ENCODE data around the gene ARHGAP40.

Gene ARHGAP40

GRCh38 chr20:38579921-38580320 is 21.7 kb upstream of the ARHGAP40 start:
- no peak for DNase-seq (ENCODE audit: low spot score)
- TF ChIP-seq CTCF (IDR thresholded peaks at IDR 0.05; ENCODE audit: borderline replicate concordance, control extremely low read depth, extremely low read depth, insufficient read depth, missing control alignments), result no peak
- in situ Hi-C loops (cut with MboI; ENCODE audit: low sequenced_read_pairs, unreplicated experiment), result no loop called here

GRCh38 chr20:38581013-38581412 is 20.6 kb upstream of the ARHGAP40 start, which contains the start of gene ADIG:
Gene ADIG, plus strand, starts transcription at chr20:38581197. Its CDS starts 54 bp downstream, at chr20:38581251.
- in situ Hi-C loops (cut with MboI; ENCODE audit: low sequenced_read_pairs, unreplicated experiment), result no loop called here
- no peak for DNase-seq (ENCODE audit: low spot score)
- TF ChIP-seq CTCF (IDR thresholded peaks at IDR 0.05; ENCODE audit: borderline replicate concordance, control extremely low read depth, extremely low read depth, insufficient read depth, missing control alignments), result no peak

- no peak for TF ChIP-seq CTCF (IDR thresholded peaks at IDR 0.05; ENCODE audit: borderline replicate concordance, control extremely low read depth, extremely low read depth, insufficient read depth, missing control alignments)
- in situ Hi-C loops (cut with MboI; ENCODE audit: low sequenced_read_pairs, unreplicated experiment), result no loop called here
- no peak for DNase-seq (ENCODE audit: low spot score)
Observed at GRCh38 chr20:38581830-38582358, 19.7 kb upstream of the ARHGAP40 start.

- no peak for DNase-seq (ENCODE audit: low spot score)
- in situ Hi-C loops (cut with MboI; ENCODE audit: low sequenced_read_pairs, unreplicated experiment), result no loop called here
- no peak for TF ChIP-seq CTCF (IDR thresholded peaks at IDR 0.05; ENCODE audit: borderline replicate concordance, control extremely low read depth, extremely low read depth, insufficient read depth, missing control alignments)
Observed at GRCh38 chr20:38583306-38583705, 18.3 kb upstream of the ARHGAP40 start.

- no peak for TF ChIP-seq CTCF (IDR thresholded peaks at IDR 0.05; ENCODE audit: borderline replicate concordance, control extremely low read depth, extremely low read depth, insufficient read depth, missing control alignments)
- in situ Hi-C loops (cut with MboI; ENCODE audit: low sequenced_read_pairs, unreplicated experiment), result no loop called here
- no peak for DNase-seq (ENCODE audit: low spot score)
Observed at GRCh38 chr20:38584099-38584763, 17.4 kb upstream of the ARHGAP40 start.

GRCh38 chr20:38585404-38586180 is 16.0 kb upstream of the ARHGAP40 start:
- no peak for TF ChIP-seq CTCF (IDR thresholded peaks at IDR 0.05; ENCODE audit: borderline replicate concordance, control extremely low read depth, extremely low read depth, insufficient read depth, missing control alignments)
- in situ Hi-C loops (cut with MboI; ENCODE audit: low sequenced_read_pairs, unreplicated experiment), result no loop called here
- no peak for DNase-seq (ENCODE audit: low spot score)

Measured in GM13976 (cell line).